Type B pancreatic cell (in vitro differentiated cells): Measurements from ENCODE around the gene IQCN. TPM values are rescaled to one million over a fixed set of nuclear protein-coding genes. Genes with fewer than 3 reads are reported as not detected.

ENCODE experiments used
- DNase-seq: peaks from one replicate; pipeline ENCODE4 v3.0.0; 2021; ENCODE audit warnings: mixed read lengths; ENCODE audit not compliant: unreplicated experiment; ENCODE audit errors: extremely low spot score
- H3K27ac Mint-ChIP-seq: 2 replicates; pipeline ENCODE4 v1.8.0; 2021; ENCODE audit warnings: mild to moderate bottlenecking, mixed read lengths
- H3K27me3 Mint-ChIP-seq: 2 replicates; pipeline ENCODE4 v1.8.0; 2021; ENCODE audit warnings: mixed read lengths
- H3K36me3 Mint-ChIP-seq: 2 replicates; pipeline ENCODE4 v1.8.0; 2021; ENCODE audit warnings: mixed read lengths
- H3K4me1 Mint-ChIP-seq: one replicate; pipeline ENCODE4 v1.8.0; 2021; ENCODE audit warnings: mixed read lengths; ENCODE audit not compliant: unreplicated experiment
- H3K4me3 Mint-ChIP-seq: 2 replicates; pipeline ENCODE4 v1.8.0; 2021; ENCODE audit warnings: mild to moderate bottlenecking, mixed read lengths
- H3K9me3 Mint-ChIP-seq: 2 replicates; pipeline ENCODE4 v1.8.0; 2021; ENCODE audit warnings: mixed read lengths
- total RNA-seq: library from RNA; stranded (reverse); gene quantifications from 2 replicates; pipeline ENCODE4 v1.2.1, GENCODE V29; 2021; ENCODE audit warnings: low replicate concordance
- TF ChIP-seq, protein P1 (sequence below): fragments of 200-600 bp; sonication (generic); conservative IDR thresholded peaks from 2 replicates; pipeline ENCODE4 v1.5.0; 2021; ENCODE audit warnings: antibody characterized with exemption, mild to moderate bottlenecking

The IQCN gene
- total RNA-seq, 1 donor from 2014 or later = 7.8 TPM

DNA sequence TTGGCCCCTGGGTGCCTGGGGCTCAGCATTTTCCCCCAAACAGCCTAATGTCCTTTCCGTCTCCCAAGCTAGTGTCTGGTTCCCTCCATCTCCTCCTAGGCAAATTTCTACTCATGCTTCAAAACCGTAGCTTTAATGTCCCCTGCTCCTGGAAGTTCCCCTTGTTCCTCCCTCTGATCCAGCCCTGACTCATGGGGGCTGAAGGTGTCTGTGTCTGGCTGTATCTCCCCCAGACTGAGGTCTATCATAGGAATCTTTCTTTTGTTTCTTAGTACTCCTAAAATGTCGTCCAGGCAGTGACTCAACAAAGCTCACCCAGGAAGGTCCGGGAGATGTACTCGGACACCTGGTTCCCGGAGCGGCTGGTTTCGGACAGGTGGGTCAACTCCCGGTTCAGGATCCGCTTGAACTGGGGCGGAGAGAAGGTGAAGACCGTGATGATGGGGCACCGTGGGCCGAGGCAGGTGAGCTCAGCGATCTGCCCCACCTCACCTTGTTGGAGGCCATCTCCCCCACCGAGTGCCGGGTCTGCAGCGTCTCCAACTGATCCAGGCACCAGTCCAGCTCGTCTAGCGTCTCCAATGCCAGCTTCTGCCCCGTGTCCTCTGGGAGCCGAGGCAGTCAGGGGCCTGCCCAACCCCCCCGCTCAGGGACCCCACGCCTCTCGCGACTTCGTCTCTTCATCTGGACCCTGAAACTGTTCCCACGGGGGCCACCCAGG is 54.2 kb downstream of the IQCN start:
- H3K4me3 Mint-ChIP-seq = no peak overlapping the region
- peaks cover 49% of the 10 kb centered on the region for H3K27me3 Mint-ChIP-seq

DNA sequence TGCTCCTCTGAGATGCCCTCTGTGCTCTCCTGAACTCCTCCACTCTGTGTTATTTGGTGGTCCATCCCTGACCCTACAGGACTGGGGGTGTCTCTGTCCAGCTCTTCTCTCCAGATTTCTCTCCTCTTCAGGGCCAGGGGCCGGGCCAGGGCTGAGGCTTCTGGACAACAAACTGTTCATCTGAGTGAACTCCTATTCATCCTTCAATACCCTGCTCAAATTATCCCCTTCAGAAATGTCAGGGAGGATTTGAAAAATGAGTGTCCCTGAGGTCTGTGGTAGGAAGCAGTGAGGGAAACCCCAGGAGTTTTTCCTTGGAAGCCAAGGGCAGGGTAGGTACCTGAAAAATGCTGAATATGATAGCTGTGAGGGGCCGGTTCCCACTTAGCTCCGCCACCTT is 55.7 kb downstream of the IQCN start:
- H3K27ac Mint-ChIP-seq = no peak overlapping the region
- TF ChIP-seq, protein P1, sequence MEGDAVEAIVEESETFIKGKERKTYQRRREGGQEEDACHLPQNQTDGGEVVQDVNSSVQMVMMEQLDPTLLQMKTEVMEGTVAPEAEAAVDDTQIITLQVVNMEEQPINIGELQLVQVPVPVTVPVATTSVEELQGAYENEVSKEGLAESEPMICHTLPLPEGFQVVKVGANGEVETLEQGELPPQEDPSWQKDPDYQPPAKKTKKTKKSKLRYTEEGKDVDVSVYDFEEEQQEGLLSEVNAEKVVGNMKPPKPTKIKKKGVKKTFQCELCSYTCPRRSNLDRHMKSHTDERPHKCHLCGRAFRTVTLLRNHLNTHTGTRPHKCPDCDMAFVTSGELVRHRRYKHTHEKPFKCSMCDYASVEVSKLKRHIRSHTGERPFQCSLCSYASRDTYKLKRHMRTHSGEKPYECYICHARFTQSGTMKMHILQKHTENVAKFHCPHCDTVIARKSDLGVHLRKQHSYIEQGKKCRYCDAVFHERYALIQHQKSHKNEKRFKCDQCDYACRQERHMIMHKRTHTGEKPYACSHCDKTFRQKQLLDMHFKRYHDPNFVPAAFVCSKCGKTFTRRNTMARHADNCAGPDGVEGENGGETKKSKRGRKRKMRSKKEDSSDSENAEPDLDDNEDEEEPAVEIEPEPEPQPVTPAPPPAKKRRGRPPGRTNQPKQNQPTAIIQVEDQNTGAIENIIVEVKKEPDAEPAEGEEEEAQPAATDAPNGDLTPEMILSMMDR = no peak

More for the DNA sequence above, 54.2 kb downstream of the IQCN start:
- no peaks in the 10 kb centered on the region for H3K9me3 Mint-ChIP-seq
- peaks cover 8% of the 10 kb centered on the region for H3K4me1 Mint-ChIP-seq
- no peak overlapping the region for H3K27ac Mint-ChIP-seq
- no peaks in the 10 kb centered on the region for H3K36me3 Mint-ChIP-seq
- DNase-seq = no peak
- TF ChIP-seq, protein P1 = no peak

DNA sequence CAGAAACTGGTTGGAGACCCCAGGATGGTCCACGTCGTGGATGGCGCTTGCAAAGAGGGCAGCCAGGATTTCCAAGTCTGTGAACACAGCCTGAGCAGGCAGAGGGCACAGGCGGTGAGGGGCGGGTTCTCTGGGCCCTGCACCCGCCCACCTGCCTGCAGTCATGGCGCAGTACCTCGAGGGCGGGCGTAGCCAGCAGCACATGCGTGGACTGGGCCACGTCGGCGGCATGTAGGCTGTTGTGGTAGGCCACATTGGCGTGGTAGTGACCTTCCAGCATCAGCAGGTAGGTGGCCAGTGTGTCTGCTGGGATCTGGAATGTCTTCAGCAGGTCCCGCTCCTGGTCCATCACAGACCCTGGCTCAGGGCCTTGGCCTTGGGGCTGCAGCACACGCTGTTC is 56.1 kb downstream of the IQCN start:
- no peaks in the 10 kb centered on the region for H3K4me1 Mint-ChIP-seq
- no peak overlapping the region for H3K27ac Mint-ChIP-seq
- H3K4me3 Mint-ChIP-seq = no peak overlapping the region
- H3K9me3 Mint-ChIP-seq = no peaks in the 10 kb centered on the region
- no peak for DNase-seq
- H3K36me3 Mint-ChIP-seq = no peaks in the 10 kb centered on the region
- TF ChIP-seq, protein P1 = no peak
- peaks cover 46% of the 10 kb centered on the region for H3K27me3 Mint-ChIP-seq

More for the DNA sequence above, 55.7 kb downstream of the IQCN start:
- H3K4me1 Mint-ChIP-seq = no peaks in the 10 kb centered on the region
- peaks cover 46% of the 10 kb centered on the region for H3K27me3 Mint-ChIP-seq
- H3K4me3 Mint-ChIP-seq = no peak overlapping the region
- no peaks in the 10 kb centered on the region for H3K9me3 Mint-ChIP-seq
- H3K36me3 Mint-ChIP-seq = no peaks in the 10 kb centered on the region
- DNase-seq = no peak

DNA sequence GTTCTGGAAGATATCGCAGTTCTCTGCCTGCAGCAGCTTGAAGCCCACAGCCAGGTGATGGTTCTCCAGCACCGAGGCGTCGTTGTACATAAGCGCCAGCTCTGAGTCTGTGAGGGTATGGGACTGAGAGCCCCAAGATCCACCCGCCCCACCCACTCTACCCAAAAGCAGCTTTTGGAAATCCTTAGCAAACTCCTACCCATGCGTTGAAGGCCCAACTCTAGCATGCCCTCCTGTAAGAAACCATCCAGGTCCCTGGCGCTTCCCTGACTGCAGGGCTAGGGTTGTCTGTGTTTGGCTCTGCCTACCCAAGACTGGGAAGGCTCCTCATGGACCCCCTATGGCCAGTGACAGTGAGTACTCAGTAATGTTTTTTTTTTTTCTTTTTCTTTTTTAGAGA is 57.5 kb downstream of the IQCN start:
- no peaks in the 10 kb centered on the region for H3K9me3 Mint-ChIP-seq
- H3K36me3 Mint-ChIP-seq = no peaks in the 10 kb centered on the region
- peaks cover 39% of the 10 kb centered on the region for H3K27me3 Mint-ChIP-seq
- no peaks in the 10 kb centered on the region for H3K4me1 Mint-ChIP-seq
- H3K4me3 Mint-ChIP-seq = no peak overlapping the region
- TF ChIP-seq, protein P1 = no peak
- DNase-seq = no peak
- H3K27ac Mint-ChIP-seq = no peak overlapping the region

DNA sequence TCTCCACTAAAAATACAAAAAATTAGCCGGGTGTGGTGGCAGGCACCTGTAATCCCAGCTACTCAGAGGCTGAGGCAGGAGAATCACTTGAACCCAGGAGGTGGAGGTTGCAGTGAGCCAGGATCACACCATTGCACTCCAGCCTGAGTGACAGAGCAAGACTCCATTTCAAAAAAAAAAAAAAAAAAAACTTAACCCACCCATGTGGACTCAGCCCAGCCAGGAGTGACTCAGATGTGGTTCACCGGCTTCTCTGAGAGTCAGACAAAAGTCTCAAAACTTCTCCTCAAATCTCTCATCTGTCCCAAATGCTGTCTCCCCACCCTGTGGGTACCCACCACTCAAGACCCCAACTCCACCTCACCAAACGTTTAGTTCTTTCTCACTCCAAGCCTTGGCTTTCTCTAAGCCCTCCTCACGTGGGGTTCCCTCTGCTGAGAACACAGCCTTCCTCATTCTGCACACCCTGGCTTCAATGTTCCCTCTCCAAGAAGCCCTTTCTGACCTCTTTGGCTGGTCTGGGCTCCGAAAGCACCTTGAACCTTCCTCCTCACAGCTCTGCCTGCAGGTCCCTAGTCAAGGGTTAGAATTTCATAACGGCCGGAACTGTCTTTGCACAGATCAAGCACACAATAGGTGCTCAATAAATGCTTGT is 59.3 kb downstream of the IQCN start:
- Mint-ChIP-seq H3K4me3 (no peak overlapping the region), H3K27ac (no peak overlapping the region), H3K9me3 (no peaks in the 10 kb centered on the region), H3K4me1 (no peaks in the 10 kb centered on the region), H3K27me3 (peaks cover 33% of the 10 kb centered on the region), H3K36me3 (no peaks in the 10 kb centered on the region)
- no peak for DNase-seq
- TF ChIP-seq, protein P1 = no peak
